IMR-90 (cell line): ENCODE results near the gene WDR37. TPM values are rescaled to one million over a fixed set of nuclear protein-coding genes. Genes with fewer than 3 reads are reported as not detected.

Experiments
- ATAC-seq: fragments of 200-7000 bp; cut with Tn5 transposase; 2 replicates; pipeline ENCODE4 v1.9.1; 2020; ENCODE audit warnings: low read depth, mild to moderate bottlenecking, moderate library complexity
- BruUV-seq: library from RNA; stranded (reverse); fragments of 400-500 nt; replicated peaks from 2 replicates; lab custom pipeline; 2021; lab: Mats Ljungman, UMichigan
- CTCF ChIA-PET: fragments of 300-600 bp; formaldehyde crosslinking; extraction: SDS; loops from one replicate; lab custom pipeline; 2021; ENCODE audit warnings: antibody characterized with exemption; lab: Yijun Ruan, JAX
- POLR2A ChIA-PET: fragments of 300-600 bp; sonication (Branson Sonifier 250); formaldehyde crosslinking; loops from one replicate; lab custom pipeline; 2022; ENCODE audit warnings: antibody characterized with exemption; ENCODE audit not compliant: unreplicated experiment; lab: Charles Lee
- DNase-seq: peaks from one replicate; pipeline ENCODE4 v3.0.0; 2013
- H2AFZ ChIP-seq: replicated peaks from 2 replicates; pipeline ENCODE3; 2013; ENCODE audit warnings: low read length, mild to moderate bottlenecking; ENCODE audit not compliant: poor library complexity
- H2AK5ac ChIP-seq: 2 replicates; pipeline ENCODE4 v1.6.1; 2013; ENCODE audit warnings: low read depth, low read length, inconsistent platforms
- H2AK9ac ChIP-seq: replicated peaks from 2 replicates; pipeline ENCODE3; 2013; ENCODE audit warnings: mild to moderate bottlenecking, low read depth, low read length, moderate library complexity; ENCODE audit not compliant: poor library complexity
- H2BK120ac ChIP-seq: 2 replicates; pipeline ENCODE4 v1.6.1; 2013; ENCODE audit warnings: low read depth, low read length, inconsistent platforms
- H2BK15ac ChIP-seq: 3 replicates; pipeline ENCODE4 v1.6.1; 2013; ENCODE audit warnings: low read depth, low read length, inconsistent platforms
- H2BK20ac ChIP-seq: 2 replicates; pipeline ENCODE4 v1.6.1; 2013; ENCODE audit warnings: low read depth, mild to moderate bottlenecking, inconsistent platforms, low read length, moderate library complexity
- H2BK5ac ChIP-seq: 2 replicates; pipeline ENCODE4 v1.6.1; 2013; ENCODE audit warnings: mild to moderate bottlenecking, low read depth, low read length, inconsistent platforms; ENCODE audit not compliant: poor library complexity, severe bottlenecking
- H3K14ac ChIP-seq: replicated peaks from 2 replicates; pipeline ENCODE4 v1.6.1; 2013; ENCODE audit warnings: low read depth, low read length, inconsistent platforms
- H3K18ac ChIP-seq: 2 replicates; pipeline ENCODE4 v1.6.1; 2013; ENCODE audit warnings: low read depth, low read length, control low read depth
- H3K23ac ChIP-seq: 2 replicates; pipeline ENCODE4 v1.6.1; 2013; ENCODE audit warnings: low read depth, low read length, inconsistent platforms
- H3K27ac ChIP-seq: 2 replicates; pipeline ENCODE4 v1.5.1; 2013; ENCODE audit warnings: mild to moderate bottlenecking, control low read depth, low read length; ENCODE audit not compliant: insufficient read depth
- H3K27me3 ChIP-seq: 2 replicates; pipeline ENCODE4 v1.6.1; 2013; ENCODE audit warnings: low read length; ENCODE audit not compliant: control insufficient read depth, insufficient read depth
- H3K36me3 ChIP-seq: 2 replicates; pipeline ENCODE4 v1.6.1; 2013; ENCODE audit warnings: low read length, mixed read lengths; ENCODE audit not compliant: control insufficient read depth, insufficient read depth
- H3K4ac ChIP-seq: 2 replicates; pipeline ENCODE4 v1.6.1; 2013; ENCODE audit warnings: low read depth, low read length, inconsistent platforms
- H3K4me1 ChIP-seq: 2 replicates; pipeline ENCODE4 v1.6.1; 2013; ENCODE audit warnings: low read length, mixed read lengths; ENCODE audit not compliant: control insufficient read depth, insufficient read depth
- H3K4me2 ChIP-seq: 2 replicates; pipeline ENCODE4 v1.6.1; 2013; ENCODE audit warnings: low read depth, mild to moderate bottlenecking, control low read depth, low read length, moderate library complexity
- H3K4me3 ChIP-seq: 2 replicates; pipeline ENCODE4 v1.5.1; 2013; ENCODE audit warnings: low read depth, mild to moderate bottlenecking, control low read depth, low read length, moderate library complexity; ENCODE audit not compliant: insufficient read depth
- H3K56ac ChIP-seq: 2 replicates; pipeline ENCODE4 v1.6.1; 2013; ENCODE audit warnings: low read length, inconsistent platforms; ENCODE audit not compliant: insufficient read depth; ENCODE audit errors: extremely low read depth
- H3K79me1 ChIP-seq, 2 experiments: 2 replicates each; pipeline ENCODE4 v1.6.1; 2013; ENCODE audit warnings: low read length in 2 of 2, inconsistent platforms in 1 of 2, low read depth in 1 of 2
- H3K9ac ChIP-seq: 2 replicates; pipeline ENCODE4 v1.6.1; 2013; ENCODE audit warnings: low read depth, low read length, control low read depth
- H3K9me1 ChIP-seq: 2 replicates; pipeline ENCODE4 v1.6.1; 2013; ENCODE audit warnings: low read length, inconsistent platforms; ENCODE audit not compliant: insufficient read depth
- H3K9me3 ChIP-seq: 2 replicates; pipeline ENCODE4 v1.6.1; 2013; ENCODE audit warnings: low read length; ENCODE audit not compliant: control insufficient read depth, insufficient read depth
- H4K20me1 ChIP-seq: 2 replicates; pipeline ENCODE4 v1.6.1; 2013; ENCODE audit warnings: low read length, inconsistent platforms; ENCODE audit not compliant: insufficient read depth
- H4K5ac ChIP-seq: 2 replicates; pipeline ENCODE4 v1.6.1; 2013; ENCODE audit warnings: mild to moderate bottlenecking, low read depth, low read length, control low read depth
- H4K8ac ChIP-seq, 2 experiments: 2 replicates each; pipeline ENCODE4 v1.6.1; 2013; ENCODE audit warnings: low read depth in 2 of 2, low read length in 2 of 2, control low read depth in 1 of 2, inconsistent platforms in 1 of 2
- H4K91ac ChIP-seq: 2 replicates; pipeline ENCODE4 v1.6.1; 2013; ENCODE audit warnings: low read depth, low read length, inconsistent platforms; ENCODE audit not compliant: insufficient read depth
- BHLHE40 ChIP-seq: fragments of 150-350 bp; IDR thresholded peaks from 2 replicates; pipeline ENCODE4 v1.6.1; 2016; ENCODE audit warnings: mild to moderate bottlenecking, low read depth, low read length
- CEBPB ChIP-seq: IDR thresholded peaks from 2 replicates; pipeline ENCODE4 v1.6.1; 2012; ENCODE audit warnings: low read depth, low read length, improper control_type of control experiment
- CHD1 ChIP-seq: IDR thresholded peaks from 2 replicates; pipeline ENCODE4 v1.6.1; 2012; ENCODE audit warnings: low read depth, low read length, improper control_type of control experiment
- CTCF ChIP-seq: conservative IDR thresholded peaks from 2 replicates; pipeline ENCODE4 v1.5.1; 2012; ENCODE audit warnings: mild to moderate bottlenecking, low read depth, low read length, improper control_type of control experiment
- FOS ChIP-seq: fragments of 150-350 bp; IDR thresholded peaks from 2 replicates; pipeline ENCODE4 v1.6.1; 2016; ENCODE audit warnings: low read depth, low read length
- MAFK ChIP-seq: IDR thresholded peaks from 2 replicates; pipeline ENCODE4 v1.6.1; 2012; ENCODE audit warnings: low read depth, low read length, improper control_type of control experiment
- MAZ ChIP-seq: IDR thresholded peaks from 2 replicates; pipeline ENCODE4 v1.6.1; 2012; ENCODE audit warnings: low read depth, mild to moderate bottlenecking, low read length, improper control_type of control experiment, moderate library complexity, borderline replicate concordance
- MXI1 ChIP-seq: IDR thresholded peaks from 2 replicates; pipeline ENCODE4 v1.6.1; 2012; ENCODE audit warnings: low read depth, mild to moderate bottlenecking, low read length, moderate library complexity, borderline replicate concordance
- NFE2L2 ChIP-seq: fragments of 150-350 bp; IDR thresholded peaks from 2 replicates; pipeline ENCODE4 v1.6.1; 2016; ENCODE audit warnings: low read depth, mild to moderate bottlenecking, low read length
- POLR2A ChIP-seq: IDR thresholded peaks from 2 replicates; pipeline ENCODE4 v1.6.1; 2012; ENCODE audit warnings: mild to moderate bottlenecking, low read depth, low read length
- RAD21 ChIP-seq: IDR thresholded peaks from 2 replicates; pipeline ENCODE4 v1.6.1; 2012; ENCODE audit warnings: low read length, improper control_type of control experiment
- RCOR1 ChIP-seq: IDR thresholded peaks from 2 replicates; pipeline ENCODE4 v1.6.1; 2012; ENCODE audit warnings: mild to moderate bottlenecking, low read length, improper control_type of control experiment; ENCODE audit not compliant: insufficient replicate concordance
- RFX5 ChIP-seq: IDR thresholded peaks from 2 replicates; pipeline ENCODE4 v1.8.0; 2012; ENCODE audit warnings: low read depth, mild to moderate bottlenecking, low read length, moderate library complexity
- SMC3 ChIP-seq: fragments of 150-350 bp; IDR thresholded peaks from 2 replicates; pipeline ENCODE4 v1.6.1; 2016; ENCODE audit warnings: low read depth, mild to moderate bottlenecking, antibody characterized with exemption, low read length, moderate library complexity
- WGBS, 2 experiments: methylation state at CpG; one replicate each; pipeline versions ENCODE4 v1.1.5 to v1.1.7; 2013; ENCODE audit warnings: missing lambda C conversion rate in 2 of 2; ENCODE audit not compliant: insufficient read length in 1 of 2; ENCODE audit errors: extremely low coverage in 2 of 2; 5-methylcytosine and 5-hydroxymethylcytosine counted together
- dilution Hi-C: fragments of 300-500 bp; cut with HindIII; formaldehyde crosslinking; loops from one replicate; pipeline ENCODE4 v1.14.3; 2018; ENCODE audit warnings: low sequenced_read_pairs; ENCODE audit not compliant: unreplicated experiment
- in situ Hi-C: fragments of 300-500 bp; cut with MboI; formaldehyde crosslinking; loops from 3 replicates; pipeline ENCODE4 v1.14.3; 2019; ENCODE audit warnings: low sequenced_read_pairs, inconsistent platforms, mixed read lengths
- intact Hi-C: fragments of 100-400 bp; cut with micrococcal nuclease; formaldehyde crosslinking; loops from 2 replicates; pipeline ENCODE4 v1.10.0; 2022
- polyA plus RNA-seq, 3 experiments: library from polyadenylated mRNA; depleted of rRNA; stranded (reverse); fragments of >200 nt; gene quantifications; 2 replicates each; pipeline ENCODE4 v1.2.3, GENCODE V29; 2012; ENCODE audit warnings: low replicate concordance in 1 of 3
- total RNA-seq: library from RNA; depleted of rRNA; stranded (reverse); fragments of >200 nt; gene quantifications from 2 replicates; pipeline ENCODE4 v1.2.3, GENCODE V29; 2012
- TF ChIP-seq, protein P1 (sequence below): fragments of 150-350 bp; IDR thresholded peaks from 2 replicates; pipeline ENCODE4 v1.6.1; 2017; ENCODE audit warnings: mild to moderate bottlenecking, antibody characterized with exemption, low read length, low read depth
- TF ChIP-seq, protein P2 (sequence below): fragments of 150-350 bp; IDR thresholded peaks from 2 replicates; pipeline ENCODE4 v1.6.1; 2016; ENCODE audit warnings: low read depth, mild to moderate bottlenecking, low read length, moderate library complexity, borderline replicate concordance

Gene WDR37
- total and polyA plus RNA-seq, 2 of the 4 experiments (the other 2 are of a cell fraction) = 12.7 to 14.5 TPM

GRCh38 chr10:1175956-1176565 is 119.9 kb downstream of the WDR37 start:
- no peak for ATAC-seq
- Histone ChIP-seq H2BK15ac (no peak overlapping the region), H3K4me2 (no peak overlapping the region), H2BK20ac (no peak overlapping the region), H3K4me3 (no peak overlapping the region), H2BK120ac (no peak overlapping the region), H3K79me1 (no peaks in the 10 kb centered on the region), H4K8ac (no peak overlapping the region), H3K4ac (no peak overlapping the region), H2BK5ac (no peak overlapping the region), H4K20me1 (no peaks in the 10 kb centered on the region), H2AK9ac (no peak overlapping the region), H3K23ac (no peak overlapping the region), H3K14ac (no peak overlapping the region), H3K9me1 (no peaks in the 10 kb centered on the region; the same call in 1 of the 2 replicates), H3K27me3 (no peaks in the 10 kb centered on the region; the same call in 1 of the 2 replicates), H2AFZ (no peak overlapping the region), H3K36me3 (no peaks in the 10 kb centered on the region), H3K4me1 (no peaks in the 10 kb centered on the region), H3K56ac (no peak overlapping the region), H2AK5ac (no peak overlapping the region), H4K5ac (no peak overlapping the region), H3K18ac (no peak overlapping the region), H3K9me3 (no peaks in the 10 kb centered on the region), H3K9ac (no peak overlapping the region), H4K91ac (no peak overlapping the region), H3K27ac (no peak overlapping the region)
- dilution Hi-C loops = no loop called here
- ChIA-PET POLR2A (no interaction called here), CTCF (no interaction called here)
- intact Hi-C loops = no loop called here
- DNase-seq = no peak
- 73% methylated on average over 10 of the region's 23 CpGs; no CpG with 5 or more reads in 1 of the 2 experiments for WGBS, 2 experiments
- in situ Hi-C loops = no loop called here
- TF ChIP-seq BHLHE40 (no peak), CHD1 (no peak), RAD21 (no peak), MAZ (no peak), FOS (no peak), MXI1 (no peak), MAFK (no peak), POLR2A (no peak), NFE2L2 (no peak), RCOR1 (no peak), SMC3 (no peak), RFX5 (no peak), CEBPB (no peak), CTCF (no peak)
- TF ChIP-seq, protein P1, sequence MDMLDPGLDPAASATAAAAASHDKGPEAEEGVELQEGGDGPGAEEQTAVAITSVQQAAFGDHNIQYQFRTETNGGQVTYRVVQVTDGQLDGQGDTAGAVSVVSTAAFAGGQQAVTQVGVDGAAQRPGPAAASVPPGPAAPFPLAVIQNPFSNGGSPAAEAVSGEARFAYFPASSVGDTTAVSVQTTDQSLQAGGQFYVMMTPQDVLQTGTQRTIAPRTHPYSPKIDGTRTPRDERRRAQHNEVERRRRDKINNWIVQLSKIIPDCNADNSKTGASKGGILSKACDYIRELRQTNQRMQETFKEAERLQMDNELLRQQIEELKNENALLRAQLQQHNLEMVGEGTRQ = no peak
- TF ChIP-seq, protein P2, sequence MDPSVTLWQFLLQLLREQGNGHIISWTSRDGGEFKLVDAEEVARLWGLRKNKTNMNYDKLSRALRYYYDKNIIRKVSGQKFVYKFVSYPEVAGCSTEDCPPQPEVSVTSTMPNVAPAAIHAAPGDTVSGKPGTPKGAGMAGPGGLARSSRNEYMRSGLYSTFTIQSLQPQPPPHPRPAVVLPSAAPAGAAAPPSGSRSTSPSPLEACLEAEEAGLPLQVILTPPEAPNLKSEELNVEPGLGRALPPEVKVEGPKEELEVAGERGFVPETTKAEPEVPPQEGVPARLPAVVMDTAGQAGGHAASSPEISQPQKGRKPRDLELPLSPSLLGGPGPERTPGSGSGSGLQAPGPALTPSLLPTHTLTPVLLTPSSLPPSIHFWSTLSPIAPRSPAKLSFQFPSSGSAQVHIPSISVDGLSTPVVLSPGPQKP = no peak
- no TSS peak for BruUV-seq
